ENCODE measurements around the gene KISS1.

Gene KISS1

DNA sequence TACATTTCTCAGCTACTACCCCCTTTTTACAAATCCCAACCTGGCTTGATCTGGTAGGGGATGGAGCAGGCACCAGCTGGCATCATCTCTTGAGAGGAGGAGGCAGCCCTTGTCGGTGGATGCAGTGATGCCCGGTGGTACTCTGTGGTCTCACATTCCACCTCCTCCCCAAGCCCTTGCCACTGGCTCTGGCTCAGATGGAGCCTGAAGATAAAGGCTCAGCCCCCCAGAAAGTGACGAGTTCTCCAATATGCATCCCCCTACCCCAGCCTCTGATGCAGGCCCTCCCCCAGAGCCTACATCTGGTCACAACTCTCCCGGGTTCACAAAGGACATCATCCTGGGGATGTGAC, 21.3 kb upstream of the KISS1 start:
- no peak for DNase-seq (ENCODE audit: low read depth)

DNA sequence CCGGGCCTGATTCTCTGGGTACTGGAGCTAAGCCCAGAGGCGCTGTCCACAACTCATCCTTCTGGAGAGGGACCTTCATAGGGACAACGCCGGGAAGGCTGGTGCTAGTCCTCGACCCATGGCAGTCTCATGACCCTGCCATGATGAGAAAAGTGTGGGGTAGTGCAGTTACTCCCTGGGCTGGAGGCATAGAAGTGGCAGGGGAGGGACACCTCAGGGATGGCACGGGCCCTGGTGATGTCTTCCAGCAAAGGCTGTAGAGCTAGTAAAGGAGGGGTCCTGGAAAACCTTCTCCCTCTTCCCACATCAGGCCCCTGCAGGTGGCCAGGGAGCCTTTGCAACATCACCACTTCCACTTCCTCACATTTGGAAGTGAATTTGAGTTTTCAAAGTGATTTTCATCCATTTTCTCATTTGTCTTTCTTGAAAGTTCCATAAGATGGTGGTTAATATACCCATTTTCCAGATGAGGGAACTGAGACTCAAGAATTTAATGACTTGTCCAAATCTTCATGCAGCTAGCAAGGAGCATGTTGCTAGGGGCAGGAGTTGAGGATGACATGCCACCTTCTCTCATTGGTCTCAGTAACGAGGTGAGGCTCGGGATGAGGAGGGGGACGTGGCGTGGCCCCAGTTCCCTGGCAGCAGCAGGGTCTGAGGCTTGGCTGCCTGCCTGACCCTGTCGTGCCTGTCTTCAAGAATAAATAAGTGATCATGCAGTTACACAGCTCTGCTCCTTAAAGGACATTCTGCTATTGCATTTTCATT, 20.8 kb upstream of the KISS1 start:
- DNase-seq (ENCODE audit: low read depth): no peak

DNA sequence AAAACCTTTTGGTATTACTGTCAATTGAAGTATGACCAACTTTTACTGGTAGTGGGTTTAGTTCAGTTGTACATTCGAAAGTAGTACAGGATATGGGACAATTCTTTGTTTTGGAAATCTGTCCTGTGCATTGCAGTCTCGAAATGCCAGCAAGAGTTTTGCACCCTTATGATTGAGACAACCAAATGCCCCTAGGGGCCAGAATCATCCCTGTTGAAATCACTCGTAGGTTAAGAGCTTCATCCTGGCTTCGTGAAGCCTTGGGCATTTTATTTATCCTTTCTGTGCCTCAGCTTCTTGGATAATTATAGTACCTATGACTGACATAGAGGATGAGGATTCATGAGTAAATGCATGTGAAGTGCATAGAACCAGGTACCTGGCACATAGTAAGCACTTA, 19.9 kb upstream of the KISS1 start:
- no peak for DNase-seq (ENCODE audit: low read depth)

DNA sequence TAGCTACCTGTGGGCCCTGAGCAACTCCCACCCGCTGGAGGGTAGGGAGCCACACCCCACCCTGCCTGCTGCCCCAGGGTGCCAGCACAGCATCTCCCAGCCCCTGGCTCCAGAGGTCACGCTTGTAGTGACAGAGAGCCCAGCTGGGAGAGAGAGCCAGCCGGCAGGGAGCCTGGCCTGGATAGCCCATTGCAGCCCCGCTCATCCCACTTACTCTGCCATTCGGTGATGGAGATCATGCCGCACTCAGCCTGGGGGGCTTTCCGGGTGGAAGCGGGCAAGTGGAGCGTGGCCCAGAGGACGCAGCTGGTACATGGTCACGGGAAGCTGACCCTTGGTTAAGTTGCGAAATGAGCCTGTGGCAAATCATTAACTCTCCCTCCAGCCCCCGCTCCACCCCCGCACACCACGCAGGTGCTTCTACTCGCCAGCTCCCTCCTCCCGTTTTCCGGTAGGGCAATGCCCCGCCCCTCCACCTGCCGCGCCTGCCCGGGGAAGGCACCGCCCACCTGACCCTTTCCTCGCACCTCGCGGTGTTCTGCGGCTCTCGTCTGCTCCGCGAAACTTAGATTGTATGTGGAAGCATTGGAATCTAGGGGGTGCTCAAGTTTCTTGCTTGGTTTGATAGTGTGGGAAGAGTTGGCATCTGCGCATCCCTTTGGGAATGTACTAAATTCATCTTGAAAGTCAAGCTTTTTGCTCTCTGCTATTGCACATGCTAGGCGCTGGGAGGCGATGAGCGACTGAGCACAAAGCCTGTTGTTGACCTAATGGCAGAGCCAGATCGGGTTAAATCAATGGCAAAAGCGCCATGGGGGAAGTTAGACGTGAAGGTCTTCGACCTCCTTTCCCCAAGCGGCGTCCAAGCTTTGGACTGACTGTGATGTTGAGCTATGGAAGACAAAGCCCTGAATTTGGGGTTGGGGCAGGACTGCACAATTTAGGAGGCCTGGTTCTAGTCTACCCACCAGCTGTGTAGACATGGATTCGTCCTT, 17.7 kb upstream of the KISS1 start, which contains the start of gene GOLT1A:
Gene GOLT1A, minus strand, starts transcription at position 321 of the 995 bp plus-strand sequence. Its CDS starts 82 bp downstream, at position 239.
- DNase-seq (ENCODE audit: low read depth): no peak

DNA sequence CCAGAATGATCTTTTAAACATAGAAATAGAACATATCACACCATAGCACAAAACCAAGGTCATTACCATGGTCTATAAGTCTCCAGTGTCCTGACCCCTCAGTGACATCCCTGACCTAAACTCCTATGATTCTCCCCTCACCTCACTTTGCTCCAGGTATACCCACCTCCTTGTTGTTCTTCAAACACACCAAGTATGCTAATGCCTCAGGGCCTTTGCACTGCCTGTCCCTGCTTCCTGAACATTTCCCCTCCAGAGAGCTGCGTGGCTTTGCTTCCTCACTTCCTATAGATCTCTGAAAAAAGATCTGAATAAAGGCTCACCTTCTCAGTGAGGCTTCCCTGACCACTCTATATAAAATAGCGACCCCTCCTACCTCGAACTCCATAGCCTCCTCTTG, 16.4 kb upstream of the KISS1 start:
- DNase-seq (ENCODE audit: low read depth): no peak

DNA sequence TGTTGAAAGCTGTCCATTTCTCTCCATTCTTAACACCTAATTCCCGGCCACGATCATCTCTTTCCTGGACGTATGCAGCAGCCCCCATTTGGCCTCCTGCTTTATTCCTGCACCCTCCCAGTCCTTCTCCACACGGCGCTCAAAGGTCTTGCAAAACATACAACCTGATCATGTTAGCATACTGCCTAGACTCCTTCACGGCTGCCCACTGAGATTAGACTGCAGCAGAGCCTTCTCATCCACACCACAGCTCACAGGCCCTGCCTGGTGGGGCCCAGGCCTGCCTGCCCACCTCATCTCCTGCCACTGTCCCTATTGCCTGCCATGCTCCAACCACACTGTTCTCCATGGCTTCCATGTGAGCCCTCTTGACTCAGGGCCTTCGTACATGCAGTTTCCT, 14.8 kb upstream of the KISS1 start:
- no peak for DNase-seq (ENCODE audit: low read depth)

DNA sequence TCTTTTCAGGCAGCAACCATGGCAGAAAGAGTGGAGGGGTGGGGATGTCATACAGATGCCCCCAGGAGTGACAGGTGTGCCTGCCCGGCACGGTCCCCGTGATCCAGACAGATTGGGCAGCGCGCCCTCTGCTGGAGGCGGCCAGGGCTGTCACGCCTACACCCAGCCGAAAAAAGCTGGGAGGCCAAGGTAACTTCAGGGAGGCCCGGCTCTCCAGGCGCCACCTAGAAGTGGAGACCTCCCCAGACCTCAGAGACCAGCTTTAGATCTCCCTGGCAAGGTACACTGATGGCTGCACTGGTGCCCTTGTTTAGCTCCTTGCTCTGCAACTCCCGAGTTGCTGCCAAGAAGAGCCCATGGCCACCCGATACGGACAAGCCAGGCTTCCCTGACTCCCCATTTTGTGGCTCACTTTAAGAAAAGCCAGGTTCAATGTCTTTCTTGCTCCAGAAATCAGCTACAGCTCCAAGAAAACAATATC, 10.9 kb upstream of the KISS1 start:
- DNase-seq (ENCODE audit: low read depth): peak; percentile 62

DNA sequence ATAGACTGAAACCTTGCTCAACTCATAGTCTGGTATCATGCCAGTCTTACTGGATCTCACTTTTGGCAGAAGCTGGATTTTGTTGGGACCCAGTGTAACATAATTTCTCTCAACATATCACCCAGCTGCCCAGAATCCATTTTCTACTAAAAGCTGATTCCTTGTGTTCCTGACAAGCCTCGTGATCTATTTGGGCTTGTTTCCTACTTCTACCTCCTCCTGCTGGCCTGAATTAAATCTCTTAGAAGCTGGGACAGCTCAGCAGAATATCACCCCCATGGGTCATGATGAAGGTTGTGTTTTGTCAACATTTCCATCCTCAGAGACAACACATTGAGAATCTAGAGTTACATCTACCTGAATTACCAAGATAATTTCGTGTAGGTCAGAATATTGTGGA, 9.8 kb upstream of the KISS1 start:
- DNase-seq (ENCODE audit: low read depth): no peak

DNA sequence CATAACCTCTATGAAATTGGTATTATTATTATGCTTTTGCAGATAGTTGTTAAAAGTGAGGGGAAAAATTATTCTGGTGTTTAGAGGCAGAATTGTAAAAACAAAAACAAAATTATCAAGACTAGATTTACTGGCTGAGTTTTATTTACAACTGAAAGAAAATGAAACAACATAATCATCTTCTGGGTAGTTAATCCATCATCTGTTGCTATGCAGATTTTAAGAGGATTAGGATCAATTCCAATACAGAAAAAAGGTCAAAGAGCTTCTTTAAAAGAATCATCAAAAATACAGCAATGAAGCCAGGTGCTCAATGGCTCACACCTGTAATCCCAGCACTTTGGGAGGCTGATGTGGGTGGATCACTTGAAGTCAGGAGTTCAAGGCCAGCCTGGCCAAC, 9.2 kb upstream of the KISS1 start:
- DNase-seq (ENCODE audit: low read depth): no peak

DNA sequence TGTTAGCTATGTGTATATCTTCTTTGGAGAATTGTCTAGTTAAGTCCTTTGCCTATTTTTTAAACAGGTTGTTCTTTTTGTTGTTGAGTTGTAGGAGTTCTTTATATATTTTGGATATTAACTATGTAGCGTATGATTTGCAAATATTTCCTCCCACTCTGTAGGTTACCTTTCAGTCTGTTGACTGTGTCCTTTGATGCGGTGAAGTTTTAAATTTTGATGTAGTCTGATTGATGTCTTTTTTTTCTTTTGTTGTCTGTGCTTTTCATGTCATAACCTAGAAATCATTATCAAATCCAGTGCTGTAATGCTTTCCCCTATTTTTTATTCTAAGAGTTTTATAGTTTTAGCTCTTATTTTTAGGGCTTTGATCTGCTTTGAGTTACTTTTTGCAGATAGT, 8.7 kb upstream of the KISS1 start:
- DNase-seq (ENCODE audit: low read depth): no peak

DNA sequence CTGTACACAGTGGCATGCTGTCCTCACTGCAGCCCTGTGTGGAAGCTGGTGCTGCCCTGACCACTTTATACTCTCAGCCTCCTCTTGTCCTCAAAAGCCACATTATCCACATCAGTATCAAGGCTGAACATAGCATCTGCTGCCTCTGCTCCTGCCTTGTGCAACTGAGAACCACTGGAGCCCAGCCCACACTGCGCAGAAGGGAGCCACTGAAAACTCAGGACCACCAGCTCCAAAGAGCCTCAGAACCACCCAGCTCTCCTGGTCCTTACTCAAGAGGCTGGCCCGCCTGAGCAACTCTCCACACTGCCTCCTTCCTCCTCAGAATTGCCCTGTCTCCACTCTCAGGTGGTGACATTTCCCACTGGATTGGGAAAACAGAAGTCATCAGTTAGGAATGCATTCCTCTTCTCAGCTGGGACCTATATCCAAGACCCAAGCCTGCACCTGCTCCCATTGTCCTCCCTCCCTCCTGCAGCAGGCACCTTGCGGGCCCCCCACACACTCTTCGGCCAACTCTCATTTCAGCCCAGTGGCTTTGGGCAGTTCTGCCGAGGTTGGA, 7.0 kb upstream of the KISS1 start:
- no peak for DNase-seq (ENCODE audit: low read depth)

DNA sequence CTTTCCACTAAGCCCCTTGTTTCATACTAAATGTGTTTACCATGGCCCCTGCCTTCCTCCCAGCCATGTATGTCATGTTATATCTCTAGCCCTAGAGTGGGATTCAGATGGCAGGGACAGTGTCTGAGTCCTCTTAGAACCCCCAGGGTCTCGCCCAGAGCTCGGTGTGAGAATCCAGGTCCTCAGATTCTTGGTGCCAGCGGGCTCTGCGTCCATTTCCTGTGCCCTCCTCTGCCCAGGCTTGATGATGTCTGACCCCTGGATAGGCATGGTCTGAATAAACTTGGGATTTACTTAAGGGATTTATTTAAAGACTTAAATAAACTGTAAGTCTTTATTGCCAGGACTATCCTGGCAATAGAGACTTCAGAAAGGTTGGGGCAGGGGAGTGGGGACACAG, 6.2 kb upstream of the KISS1 start:
- no peak for DNase-seq (ENCODE audit: low read depth)

DNA sequence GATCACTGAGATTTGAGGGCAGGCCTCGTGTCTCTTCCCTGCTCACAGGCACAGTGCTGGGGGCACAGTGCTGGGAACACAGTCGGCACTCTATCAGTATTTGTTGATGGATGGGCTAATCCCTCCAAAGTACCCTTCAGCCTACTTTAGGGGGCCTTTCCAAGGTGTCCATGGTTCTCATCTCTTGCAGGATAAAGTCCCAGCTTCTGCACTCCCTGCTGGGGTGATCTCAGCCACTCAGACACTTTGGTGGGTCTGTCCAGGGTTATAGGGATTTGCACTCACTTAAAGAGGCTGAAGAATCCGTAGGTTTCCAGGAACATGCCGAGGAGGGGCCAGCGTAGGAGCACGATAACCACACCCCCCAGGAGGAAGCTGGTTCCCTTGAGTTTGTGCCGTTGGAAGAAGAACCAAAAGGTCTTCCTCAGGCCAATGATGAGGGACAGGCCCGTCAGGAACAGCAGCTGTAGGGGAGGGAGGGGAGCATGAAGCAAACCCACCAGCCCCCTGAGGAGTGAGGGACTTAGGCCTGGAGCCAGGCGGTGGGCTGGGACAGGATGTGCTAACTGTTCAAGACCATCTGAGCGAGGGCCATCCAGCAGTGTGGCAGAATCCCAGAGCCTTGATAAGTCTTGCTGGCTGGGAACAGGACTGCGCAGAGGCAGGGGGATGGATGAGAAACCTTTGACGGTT, 5.2 kb upstream of the KISS1 start:
- no peak for DNase-seq (ENCODE audit: low read depth)

DNA sequence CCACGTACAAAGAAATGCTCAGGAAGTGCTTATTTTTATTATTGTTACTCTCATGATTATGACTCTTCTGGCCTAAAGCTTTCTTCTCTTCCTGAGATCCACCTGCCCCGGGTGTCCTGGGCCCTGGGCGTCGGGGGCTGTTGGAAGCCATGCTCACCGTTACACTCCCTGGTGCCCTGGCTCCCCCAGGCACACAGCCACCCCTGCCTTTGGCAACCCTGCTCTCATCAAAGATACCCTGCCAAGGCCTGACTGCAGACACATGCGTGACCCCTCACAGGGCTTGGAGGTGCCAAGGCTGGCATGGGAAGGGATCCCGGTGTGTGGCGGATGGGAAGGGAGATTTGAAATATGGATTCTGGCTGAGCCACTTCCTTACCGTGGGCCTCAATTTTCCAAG, 3.3 kb upstream of the KISS1 start:
- no peak for DNase-seq (ENCODE audit: low read depth)

DNA sequence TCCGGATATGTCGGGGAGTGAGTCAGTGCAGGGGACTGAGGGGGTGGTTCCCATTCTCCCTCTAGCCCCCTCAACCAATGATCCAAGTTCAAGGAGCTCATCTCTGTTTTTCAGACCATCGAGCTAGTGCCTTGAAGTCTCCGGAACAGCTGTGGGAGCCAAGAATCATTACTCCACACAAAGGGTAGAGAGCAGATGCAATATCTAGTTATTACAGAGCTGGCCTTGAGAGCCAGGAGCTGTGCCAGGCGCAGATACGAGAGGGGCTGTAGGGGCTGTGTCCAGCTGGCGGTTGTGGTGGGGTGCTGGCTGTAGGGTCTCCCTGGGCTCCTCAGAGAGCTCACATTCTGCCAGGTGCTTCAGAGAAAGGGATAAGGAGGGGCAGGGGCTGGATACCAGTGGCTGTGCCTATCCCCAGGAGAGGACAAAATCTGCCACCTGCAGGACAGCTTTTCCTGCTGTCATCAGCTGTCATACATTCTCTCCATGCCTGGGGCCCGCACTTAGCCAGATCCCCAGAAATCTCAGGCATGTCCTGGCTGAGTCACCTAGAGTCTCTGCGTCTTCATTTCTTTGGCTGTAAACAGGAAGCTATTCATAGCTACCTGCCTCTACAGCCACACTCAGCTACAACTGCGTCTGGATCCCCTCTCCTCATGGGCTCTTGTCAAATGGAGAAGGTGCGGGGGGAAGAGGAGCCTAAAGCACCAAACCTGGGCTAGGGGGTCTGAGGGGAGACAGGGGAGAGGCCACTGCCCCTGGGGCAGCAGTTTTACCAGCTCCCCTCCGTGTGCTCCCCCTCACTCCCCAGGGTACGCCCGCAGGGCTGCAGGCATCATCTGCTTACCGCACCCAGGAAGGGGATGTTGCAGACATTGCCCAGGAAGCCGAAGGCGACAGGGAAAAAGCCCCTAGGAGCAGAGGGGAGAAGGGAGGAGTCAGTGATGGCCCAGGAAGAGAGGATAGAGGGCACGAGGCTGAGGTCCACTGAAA, 2.4 kb upstream of the KISS1 start:
- no peak for DNase-seq (ENCODE audit: low read depth)

DNA sequence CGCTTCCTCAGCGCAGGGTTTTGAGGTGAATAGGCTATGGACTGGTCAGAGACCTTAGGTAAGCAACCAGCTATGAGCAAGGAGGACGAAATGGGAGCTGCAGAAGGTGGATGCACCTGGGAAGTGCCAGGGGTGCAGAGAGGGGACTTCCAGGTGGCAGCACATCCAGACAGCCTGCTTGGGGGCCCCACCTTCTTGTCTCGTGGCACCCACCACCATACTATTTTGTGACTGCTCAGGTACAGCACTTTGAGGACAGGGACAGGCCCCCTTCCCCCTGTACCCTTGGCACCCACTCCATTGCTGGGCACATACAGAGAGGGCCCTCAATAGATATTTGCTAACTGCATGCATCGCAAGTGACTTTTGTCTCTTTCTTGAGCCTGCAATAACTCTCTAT, 777 bp upstream of the KISS1 start:
- DNase-seq (ENCODE audit: low read depth): no peak

DNA sequence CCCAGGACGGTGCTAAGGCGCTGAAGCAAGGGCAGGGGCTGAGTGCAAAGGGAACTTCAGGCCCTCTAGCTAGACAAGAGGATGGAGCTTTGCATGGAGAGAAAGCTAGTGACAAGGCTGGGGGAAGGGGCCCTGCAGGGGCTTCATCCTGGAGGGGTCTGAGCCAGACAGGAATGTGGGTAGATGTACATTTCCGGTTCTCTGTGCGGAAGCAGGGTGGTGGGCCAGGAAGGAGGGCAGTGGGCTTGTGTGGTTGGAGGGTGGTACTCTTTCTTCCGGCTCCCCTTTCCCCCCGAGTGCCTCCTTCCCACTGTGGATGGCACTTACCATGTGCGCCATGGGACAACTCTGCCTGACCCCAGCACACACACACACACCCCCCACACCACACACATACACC, 1.5 kb downstream of the KISS1 start:
- DNase-seq (ENCODE audit: low read depth): no peak

DNA sequence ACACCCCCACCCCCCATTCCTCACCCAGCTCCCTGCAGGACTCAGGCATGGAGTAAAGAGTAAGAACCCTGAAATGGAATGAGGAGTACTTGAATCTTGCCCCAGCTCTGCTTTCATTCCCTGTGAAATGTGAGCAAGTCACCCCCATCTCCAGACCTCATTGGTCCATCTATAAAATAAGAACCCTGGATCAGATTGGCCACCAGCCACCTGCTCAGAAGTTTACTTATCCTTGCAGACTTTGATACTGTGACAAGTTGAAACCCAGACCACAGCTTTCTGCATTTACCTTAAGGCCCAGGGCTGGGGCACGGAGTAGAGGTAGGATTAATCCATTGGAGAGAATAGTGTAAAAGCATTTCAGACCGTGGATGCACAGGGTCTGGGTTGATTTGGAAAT, 2.2 kb downstream of the KISS1 start:
- DNase-seq (ENCODE audit: low read depth): no peak

DNA sequence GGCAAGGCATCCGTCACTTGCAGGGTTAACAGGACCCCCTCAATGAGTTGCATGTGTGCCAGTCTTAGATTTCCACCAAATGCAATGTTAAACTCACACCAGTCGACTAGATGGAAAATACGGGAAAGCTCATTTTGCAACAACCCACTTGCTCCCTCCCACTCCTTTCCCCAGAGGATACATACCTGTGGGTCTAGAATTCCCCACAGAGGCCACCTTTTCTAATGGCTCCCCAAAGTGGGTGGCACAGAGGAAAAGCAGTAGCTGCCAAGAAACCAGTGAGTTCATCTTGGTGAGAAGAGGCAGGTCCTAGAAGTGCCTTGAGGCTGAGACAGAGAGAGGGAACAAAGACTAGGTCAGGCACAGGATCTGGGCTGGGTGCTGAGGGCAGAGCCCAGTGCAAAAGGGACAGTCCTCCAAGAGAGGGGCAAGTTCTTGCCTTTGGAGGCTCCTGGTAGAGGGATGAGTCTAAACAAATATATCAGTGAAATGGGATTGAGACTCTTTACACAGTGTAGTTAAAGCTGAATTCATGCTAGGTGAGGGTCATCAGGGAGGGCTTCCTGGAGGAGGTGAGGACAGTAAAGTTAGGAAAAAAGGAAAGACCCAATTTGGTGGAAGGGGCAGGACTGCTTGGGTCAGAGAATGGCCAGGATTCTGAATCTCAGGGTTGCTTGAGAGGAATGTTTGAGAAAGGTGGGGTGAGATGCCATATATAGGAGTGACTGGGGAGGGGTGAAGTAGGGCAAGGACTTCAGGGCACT, 3.5 kb downstream of the KISS1 start:
- no peak for DNase-seq (ENCODE audit: low read depth)

DNA sequence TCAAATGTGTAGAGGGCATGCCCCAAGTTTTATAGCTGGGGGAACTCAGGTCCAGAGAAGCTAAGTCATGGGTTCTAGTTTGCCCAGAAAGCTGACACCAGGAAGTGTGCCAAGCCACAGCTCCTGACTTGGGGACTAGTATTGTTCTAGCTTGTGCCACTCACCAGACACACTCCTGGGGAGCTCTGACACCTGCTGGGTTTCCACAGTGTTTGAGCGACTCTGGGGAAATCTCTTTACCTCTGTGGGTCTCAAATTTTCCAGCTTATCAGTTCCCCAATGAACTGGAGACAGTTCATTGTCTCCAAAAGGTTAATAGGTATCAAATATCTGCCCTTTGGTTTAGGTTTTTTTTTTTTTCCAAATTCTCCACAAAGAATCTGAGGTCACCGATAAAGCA, 4.2 kb downstream of the KISS1 start:
- DNase-seq (ENCODE audit: low read depth): no peak

Measured in activated T-helper 9 cell treated with anti-CD3 and anti-CD28 coated beads, Interleukin-2, amount 50 U/mL, for 16 hours (primary cell).